ENCODE results near the gene UBE2L5. TPM values are rescaled to one million over a fixed set of nuclear protein-coding genes. Genes with fewer than 3 reads are reported as not detected.

The UBE2L5 gene
- 0.06 TPM in 1 of 2 replicates, not detected in the other for total RNA-seq
- polyA plus RNA-seq, result not detected in 2 replicates

GRCh38 chr13:30422054-30422839 is at the start of gene UBE2L5:
Gene UBE2L5, plus strand, starts transcription at chr13:30422493. Its CDS starts 5,498 bp downstream, at chr13:30427991.
- no peaks in the 10 kb centered on the region for H3K36me3 ChIP-seq
- peak within 1 kb of the TSS; percentile 53 for H3K4me3 ChIP-seq
- no peaks in the 10 kb centered on the region for H3K27me3 ChIP-seq
- H3K4me1 ChIP-seq (ENCODE audit: low read depth), result no peaks in the 10 kb centered on the region
- no peaks in the 10 kb centered on the region for H3K9me3 ChIP-seq (ENCODE audit: low read depth)
- DNase-seq (ENCODE audit: low read depth in 1 of 2, low spot score in 1 of 2), result peak; percentile 84 to 87
- peak within 1 kb of the TSS; percentile 71 for H3K27ac ChIP-seq
- TF ChIP-seq CTCF (IDR thresholded peaks at IDR 0.05; ENCODE audit: low read depth, low read length), result no peak

- Histone ChIP-seq H3K36me3 (no peaks in the 10 kb centered on the region), H3K4me3 (no peak overlapping the region), H3K27me3 (no peaks in the 10 kb centered on the region), H3K27ac (no peak overlapping the region), H3K9me3 (ENCODE audit: low read depth) (no peaks in the 10 kb centered on the region), H3K4me1 (ENCODE audit: low read depth) (peaks cover 19% of the 10 kb centered on the region)
- no peak for DNase-seq (ENCODE audit: low read depth in 1 of 2, low spot score in 1 of 2)
- TF ChIP-seq CTCF (IDR thresholded peaks at IDR 0.05; ENCODE audit: low read depth, low read length), result no peak
These were observed 48.6 kb upstream of the UBE2L5 start for GRCh38 chr13:30373727-30374126.

- TF ChIP-seq CTCF (IDR thresholded peaks at IDR 0.05; ENCODE audit: low read depth, low read length), result no peak
- no peak overlapping the region for H3K4me3 ChIP-seq
- no peaks in the 10 kb centered on the region for H3K9me3 ChIP-seq (ENCODE audit: low read depth)
- H3K27ac ChIP-seq, result no peak overlapping the region
- no peak for DNase-seq (ENCODE audit: low read depth in 1 of 2, low spot score in 1 of 2)
- no peaks in the 10 kb centered on the region for H3K36me3 ChIP-seq
- no peaks in the 10 kb centered on the region for H3K27me3 ChIP-seq
- H3K4me1 ChIP-seq (ENCODE audit: low read depth), result peaks cover 19% of the 10 kb centered on the region
These were observed 46.9 kb upstream of the UBE2L5 start for GRCh38 chr13:30375265-30375835.

GRCh38 chr13:30376426-30377311 is 45.6 kb upstream of the UBE2L5 start:
- Histone ChIP-seq H3K36me3 (no peaks in the 10 kb centered on the region), H3K27ac (peak overlapping the region; percentile 59), H3K9me3 (ENCODE audit: low read depth) (no peaks in the 10 kb centered on the region), H3K4me3 (no peak overlapping the region), H3K4me1 (ENCODE audit: low read depth) (peaks cover 19% of the 10 kb centered on the region), H3K27me3 (no peaks in the 10 kb centered on the region)
- TF ChIP-seq CTCF (IDR thresholded peaks at IDR 0.05; ENCODE audit: low read depth, low read length), result no peak
- DNase-seq (ENCODE audit: low read depth in 1 of 2, low spot score in 1 of 2), result peak in 1 of 2 donors; percentile 92

GRCh38 chr13:30377312-30377685 is 45.0 kb upstream of the UBE2L5 start:
- TF ChIP-seq CTCF (IDR thresholded peaks at IDR 0.05; ENCODE audit: low read depth, low read length), result no peak
- peaks cover 19% of the 10 kb centered on the region for H3K4me1 ChIP-seq (ENCODE audit: low read depth)
- no peak overlapping the region for H3K4me3 ChIP-seq
- H3K27ac ChIP-seq, result peak overlapping the region; percentile 59
- H3K36me3 ChIP-seq, result no peaks in the 10 kb centered on the region
- H3K27me3 ChIP-seq, result no peaks in the 10 kb centered on the region
- no peak for DNase-seq (ENCODE audit: low read depth in 1 of 2, low spot score in 1 of 2)
- no peaks in the 10 kb centered on the region for H3K9me3 ChIP-seq (ENCODE audit: low read depth)
